GM11168 (cell line): ENCODE data around the gene KCNAB3.

ENCODE experiments used
- in situ Hi-C: fragments of 300-500 bp; cut with MboI; formaldehyde crosslinking; loops from one replicate; pipeline ENCODE4 v1.12.0; 2022; ENCODE audit warnings: low sequenced_read_pairs; ENCODE audit not compliant: unreplicated experiment

Gene KCNAB3

DNA sequence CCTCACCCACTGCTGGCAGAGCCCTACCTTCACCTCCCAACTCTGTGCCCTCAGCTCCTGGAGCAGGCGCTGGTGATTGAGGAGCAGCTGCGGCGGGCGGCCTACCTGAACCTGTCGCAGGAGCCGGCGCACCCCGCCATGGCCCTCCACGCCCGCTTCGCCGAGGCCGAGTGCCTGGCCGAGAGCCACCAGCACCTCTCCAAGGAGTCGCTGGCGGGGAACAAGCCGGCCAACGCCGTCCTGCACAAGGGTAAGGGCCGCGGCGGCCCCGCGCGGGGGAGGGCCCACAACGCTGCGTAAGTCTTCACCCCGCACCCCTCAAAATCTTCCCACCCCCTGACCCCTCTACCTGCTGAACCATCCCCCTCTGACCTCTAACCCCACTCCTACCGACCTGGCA is 20.6 kb downstream of the KCNAB3 start:
- in situ Hi-C loops: loop anchor here (5.0 kb wide), 1 partner anchor 78 kb away; no protein-coding TSS in a partner anchor

DNA sequence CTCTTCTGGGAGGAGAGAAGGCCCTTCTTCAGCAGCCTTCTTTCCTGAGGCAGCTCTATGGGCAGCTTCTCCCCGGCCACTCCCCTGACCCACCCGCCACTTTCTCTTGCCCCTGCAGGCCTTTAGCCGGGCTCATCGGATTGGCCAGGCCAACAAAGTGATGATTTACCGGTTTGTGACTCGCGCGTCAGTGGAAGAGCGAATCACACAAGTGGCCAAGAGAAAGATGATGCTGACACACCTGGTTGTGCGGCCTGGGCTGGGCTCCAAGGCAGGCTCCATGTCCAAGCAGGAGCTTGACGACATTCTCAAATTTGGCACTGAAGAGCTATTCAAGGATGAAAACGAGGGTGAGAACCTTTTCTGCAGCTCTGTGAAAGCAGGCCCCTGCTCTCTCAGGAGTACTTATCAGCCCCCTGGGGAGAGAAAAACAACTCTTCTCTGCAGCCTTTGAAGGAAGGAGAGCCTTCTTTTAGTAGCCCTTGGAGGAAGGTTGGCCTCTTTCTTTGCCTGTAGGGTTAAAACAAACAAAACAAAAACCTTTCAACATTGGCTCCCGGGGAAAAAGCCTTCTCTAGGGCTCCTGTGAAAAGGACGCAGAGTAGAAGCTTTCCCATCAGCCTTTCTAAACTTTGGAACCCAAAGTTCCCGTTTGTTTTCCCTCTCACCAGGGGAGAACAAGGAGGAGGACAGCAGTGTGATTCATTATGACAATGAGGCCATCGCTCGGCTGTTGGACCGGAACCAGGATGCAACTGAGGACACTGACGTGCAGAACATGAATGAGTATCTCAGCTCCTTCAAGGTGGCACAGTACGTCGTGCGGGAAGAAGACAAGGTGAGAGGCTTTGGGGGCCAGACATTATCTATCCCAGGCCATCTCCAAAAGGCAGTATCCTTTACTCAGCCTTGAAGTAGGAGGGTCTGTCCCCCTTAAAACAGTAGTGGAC is 26.2 kb downstream of the KCNAB3 start:
- in situ Hi-C loops: no loop called here

DNA sequence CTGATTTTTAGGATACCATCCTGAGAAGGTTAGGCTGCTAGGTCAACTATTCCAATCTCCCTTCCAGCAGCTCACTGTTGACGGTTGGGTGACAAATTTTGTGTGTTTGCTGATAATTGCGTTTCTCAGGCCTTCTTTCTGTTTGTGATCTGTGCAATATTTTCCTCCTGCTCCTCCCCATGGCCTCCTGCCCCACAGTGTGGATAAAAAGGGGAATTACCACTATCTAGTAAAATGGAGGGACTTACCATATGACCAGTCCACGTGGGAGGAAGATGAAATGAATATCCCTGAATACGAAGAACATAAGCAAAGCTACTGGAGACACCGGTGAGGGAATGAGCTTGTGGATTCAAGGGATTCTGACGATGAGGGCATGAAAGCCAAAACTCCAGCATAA is 31.9 kb downstream of the KCNAB3 start:
- in situ Hi-C loops: no loop called here

DNA sequence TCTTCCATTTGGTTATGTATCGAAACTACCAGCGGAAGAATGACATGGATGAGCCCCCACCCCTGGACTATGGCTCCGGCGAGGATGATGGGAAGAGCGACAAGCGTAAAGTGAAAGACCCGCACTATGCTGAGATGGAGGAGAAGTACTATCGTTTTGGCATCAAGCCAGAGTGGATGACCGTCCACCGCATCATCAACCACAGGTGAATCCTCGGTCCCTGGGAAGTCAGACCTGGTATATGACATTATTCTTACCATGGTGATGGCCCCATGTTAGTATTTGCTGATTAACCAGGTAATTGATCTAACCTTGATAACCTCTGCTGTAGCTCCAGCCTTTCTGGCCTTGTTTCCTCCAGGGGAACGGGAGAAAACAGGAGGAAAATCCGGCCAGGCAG is 32.6 kb downstream of the KCNAB3 start:
- in situ Hi-C loops: no loop called here

DNA sequence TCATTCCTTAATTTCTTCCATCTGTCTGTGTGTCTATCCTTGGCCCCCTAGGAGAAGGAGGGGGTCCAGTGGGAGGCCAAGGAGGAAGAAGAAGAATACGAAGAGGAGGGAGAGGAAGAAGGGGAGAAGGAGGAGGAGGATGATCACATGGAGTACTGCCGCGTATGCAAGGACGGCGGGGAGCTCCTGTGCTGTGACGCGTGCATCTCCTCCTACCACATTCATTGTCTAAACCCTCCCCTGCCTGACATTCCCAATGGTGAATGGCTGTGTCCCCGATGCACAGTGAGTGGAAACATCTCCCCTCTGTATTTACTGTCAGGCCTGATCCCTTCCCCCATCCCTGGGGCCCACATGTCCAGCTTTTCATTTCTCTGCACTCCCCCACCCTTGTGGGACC is 34.8 kb downstream of the KCNAB3 start:
- in situ Hi-C loops: no loop called here

DNA sequence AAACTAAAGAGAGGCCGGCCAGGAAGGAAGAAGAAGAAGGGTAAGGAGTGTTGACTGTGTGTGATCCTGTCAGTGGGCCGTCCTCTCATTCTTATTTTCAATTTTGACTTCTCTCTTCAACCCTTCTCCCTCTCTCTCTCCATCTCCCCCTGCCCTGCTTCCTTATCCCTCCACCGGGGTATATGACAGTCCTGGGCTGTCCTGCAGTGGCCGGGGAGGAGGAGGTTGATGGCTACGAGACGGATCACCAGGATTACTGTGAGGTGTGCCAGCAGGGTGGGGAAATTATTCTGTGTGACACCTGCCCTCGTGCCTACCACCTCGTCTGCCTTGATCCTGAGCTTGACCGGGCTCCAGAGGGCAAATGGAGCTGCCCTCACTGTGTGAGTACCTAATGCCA is 35.4 kb downstream of the KCNAB3 start:
- in situ Hi-C loops: no loop called here

DNA sequence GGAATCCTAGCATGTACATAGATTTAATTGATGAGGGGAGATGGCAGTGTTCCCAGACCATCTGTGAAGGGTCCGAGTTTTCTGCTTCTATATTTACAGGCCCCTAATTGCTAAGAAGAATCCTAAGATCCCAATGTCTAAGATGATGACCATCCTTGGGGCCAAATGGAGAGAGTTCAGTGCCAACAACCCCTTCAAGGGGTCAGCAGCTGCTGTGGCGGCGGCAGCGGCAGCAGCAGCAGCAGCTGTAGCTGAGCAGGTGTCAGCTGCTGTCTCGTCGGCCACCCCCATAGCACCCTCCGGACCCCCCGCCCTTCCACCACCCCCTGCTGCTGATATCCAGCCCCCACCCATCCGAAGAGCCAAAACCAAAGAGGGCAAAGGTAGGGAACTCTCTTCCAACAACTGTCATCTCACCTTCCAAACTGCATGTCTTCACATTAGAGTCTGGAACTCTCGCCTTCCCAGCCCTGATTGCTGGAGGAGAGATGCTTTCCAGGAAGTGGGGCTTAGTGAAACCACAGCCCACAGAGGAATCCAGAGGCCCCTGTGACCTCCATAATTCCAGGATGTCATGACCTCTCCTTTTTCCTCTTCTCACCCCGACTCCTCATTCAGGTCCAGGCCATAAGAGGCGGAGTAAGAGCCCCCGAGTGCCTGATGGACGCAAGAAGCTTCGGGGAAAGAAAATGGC is 36.3 kb downstream of the KCNAB3 start:
- in situ Hi-C loops: no loop called here

DNA sequence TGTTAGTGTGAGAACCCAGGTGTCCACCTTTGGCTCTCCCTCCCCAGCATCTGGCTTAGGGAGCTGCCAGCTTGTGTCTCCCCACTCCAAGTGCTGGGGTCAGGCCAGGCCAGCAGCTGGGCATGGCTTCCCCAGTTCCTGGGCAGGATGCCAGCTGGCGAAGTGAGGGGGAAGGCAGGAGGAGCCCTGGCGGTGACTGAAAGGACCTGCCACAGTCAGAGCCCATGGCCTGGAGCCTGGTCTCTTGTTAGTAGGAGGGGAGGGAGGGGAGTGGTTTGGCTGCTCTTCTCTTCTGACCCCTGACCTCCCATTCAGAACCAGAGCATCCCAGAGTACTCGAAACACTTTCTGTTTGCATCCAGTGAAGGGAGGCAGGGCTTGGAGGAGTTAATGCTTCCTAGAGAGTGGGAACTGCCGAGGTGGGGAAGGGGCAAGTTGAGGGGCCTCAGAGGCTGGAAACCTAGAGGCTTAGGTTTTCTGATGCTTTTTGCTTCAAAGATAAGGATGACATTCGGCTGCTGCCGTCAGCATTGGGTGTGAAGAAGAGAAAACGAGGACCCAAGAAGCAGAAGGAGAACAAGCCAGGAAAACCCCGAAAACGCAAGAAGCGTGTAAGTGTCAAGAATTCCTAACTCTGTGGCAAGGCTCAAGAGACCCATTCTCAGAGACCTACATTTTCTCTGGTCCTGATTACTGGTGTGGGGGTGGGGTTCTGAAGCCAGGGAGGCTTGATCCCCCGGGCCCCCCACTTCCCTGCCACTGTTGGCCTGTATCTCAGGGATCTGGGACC is 40.3 kb downstream of the KCNAB3 start:
- in situ Hi-C loops: no loop called here

DNA sequence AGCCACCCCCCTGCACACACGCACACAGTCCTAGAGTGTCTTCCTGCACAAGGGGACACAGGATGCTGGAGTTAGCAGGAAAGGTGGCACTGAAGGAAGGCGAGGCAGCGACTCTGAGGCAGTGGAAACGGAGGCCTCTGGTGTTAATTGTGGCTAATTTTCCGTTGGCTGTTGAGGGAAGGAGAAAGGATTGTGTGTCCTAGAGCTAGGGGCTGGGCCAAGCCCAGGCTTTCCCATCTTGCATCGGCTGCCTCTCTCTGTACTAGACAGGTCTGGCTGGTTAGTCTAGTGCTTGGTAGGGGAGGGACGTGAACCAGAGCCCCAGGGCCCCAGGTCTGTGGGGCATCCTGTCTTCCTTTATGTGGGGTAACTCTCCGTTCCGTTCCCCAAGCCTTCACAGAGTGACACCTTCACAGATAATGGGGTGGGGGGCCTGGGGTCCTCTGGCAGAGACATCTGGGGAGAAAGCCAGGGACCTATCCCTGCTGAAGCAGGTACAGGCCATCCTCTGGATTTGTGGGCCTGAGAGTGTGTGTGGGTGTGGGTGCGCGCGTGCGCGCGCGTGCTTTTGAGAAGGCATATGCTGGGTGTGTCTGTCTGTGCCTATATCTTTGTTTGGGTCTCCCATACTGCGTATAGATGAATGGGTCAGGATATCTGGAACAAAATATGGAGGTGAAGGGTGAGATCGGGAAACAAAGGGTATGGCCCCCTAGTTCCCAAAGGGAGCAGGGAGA is 41.3 kb downstream of the KCNAB3 start, which contains the start of gene CHD3:
Gene CHD3, plus strand, starts transcription at position 606 of the 737 bp plus-strand sequence. CDS start 212 bp downstream, outside the sequence.
- in situ Hi-C loops: no loop called here

DNA sequence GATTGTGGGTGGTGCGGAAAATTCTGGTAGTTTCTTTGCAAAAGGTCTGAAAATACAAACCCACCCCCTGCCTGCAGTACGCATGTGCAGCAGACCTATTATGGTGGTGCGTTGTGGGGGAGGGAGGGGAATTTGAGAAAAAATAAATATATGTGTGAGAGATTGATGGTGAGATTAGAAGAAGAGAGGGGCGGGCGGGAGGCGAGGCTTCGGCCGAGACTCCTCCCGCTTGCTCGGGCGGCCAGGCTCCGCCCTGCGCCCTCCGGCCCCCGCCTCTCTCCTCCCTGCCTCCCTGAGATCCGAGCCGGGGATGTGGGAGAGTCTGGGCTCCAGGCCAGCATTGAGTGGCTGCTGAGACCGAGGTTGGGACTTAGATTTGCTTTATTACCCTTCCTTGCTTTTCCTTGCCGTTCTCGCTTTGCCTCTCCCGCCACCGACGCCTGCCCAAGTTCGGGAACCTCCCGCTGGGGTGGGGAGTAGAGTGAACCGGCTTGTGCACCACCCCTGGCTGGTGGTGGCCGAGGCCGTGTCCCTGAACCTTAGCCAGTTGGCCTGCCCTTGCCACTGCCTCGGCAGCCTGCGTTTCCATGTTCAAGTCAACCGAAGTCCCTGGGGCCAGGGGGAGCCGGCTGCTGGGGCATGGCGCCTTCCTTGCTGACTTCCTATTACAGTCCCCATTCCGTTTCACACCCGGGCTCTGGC is 42.0 kb downstream of the KCNAB3 start:
- in situ Hi-C loops: no loop called here

DNA sequence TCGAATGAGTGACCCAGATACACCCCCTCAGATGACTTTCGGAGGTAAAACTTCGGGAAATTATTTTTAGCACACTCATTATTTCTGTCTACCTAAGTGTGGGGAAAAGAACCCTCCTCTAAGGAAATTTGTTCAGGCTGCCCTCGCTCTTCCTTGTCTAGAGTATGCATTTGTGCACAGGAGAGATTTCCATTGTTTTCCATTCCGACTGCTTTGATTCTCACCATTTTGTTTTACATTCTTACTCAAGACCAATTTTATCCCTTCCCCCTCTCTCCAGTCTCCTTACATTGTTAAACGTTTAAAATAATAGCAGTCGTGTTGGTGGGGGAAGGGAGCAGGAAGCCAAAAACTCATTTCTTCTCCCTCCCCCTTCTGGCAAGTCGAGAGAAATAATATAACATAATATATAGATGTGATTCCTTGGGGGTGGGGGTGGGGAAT is 42.6 kb downstream of the KCNAB3 start:
- in situ Hi-C loops: no loop called here

DNA sequence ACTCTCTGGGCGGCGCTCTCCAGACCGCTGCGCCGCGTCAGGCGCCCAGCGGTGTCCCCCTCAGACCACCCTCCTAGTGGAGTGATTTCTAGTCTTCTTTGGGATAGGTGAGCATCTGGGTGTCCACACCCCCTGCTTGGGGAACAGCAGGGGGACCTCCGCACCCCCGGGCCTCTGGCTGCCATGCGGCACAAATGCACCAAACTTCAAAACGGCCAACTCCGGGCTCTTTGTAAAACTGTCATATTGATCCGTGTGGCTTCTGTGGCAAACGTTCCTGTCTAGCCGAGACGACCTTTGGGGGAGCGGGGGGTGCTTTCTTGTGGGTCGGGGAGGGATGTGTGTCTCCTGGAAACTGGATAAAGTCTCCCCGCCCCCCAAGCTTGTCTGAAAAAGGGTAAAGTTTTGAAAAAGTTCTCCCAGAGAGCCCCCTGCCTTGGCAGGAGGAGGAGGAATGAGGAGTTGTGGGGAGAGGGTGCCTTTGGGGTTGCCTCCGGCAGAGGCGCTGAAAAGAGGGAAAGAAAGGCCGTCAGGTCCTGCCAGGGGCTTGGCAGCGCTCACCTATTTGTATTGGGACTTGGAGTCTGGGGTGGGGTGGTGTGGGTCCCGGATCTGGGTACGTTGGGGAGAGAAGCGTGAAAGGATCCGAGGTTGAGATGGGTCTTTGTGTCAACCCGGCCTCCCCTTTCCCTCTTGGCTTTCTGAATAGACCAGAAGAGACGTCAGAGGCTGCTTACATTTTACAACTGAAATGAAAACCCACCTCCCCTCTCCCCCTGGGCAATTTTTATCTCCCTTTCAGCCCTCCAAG is 43.2 kb downstream of the KCNAB3 start:
- in situ Hi-C loops: no loop called here

DNA sequence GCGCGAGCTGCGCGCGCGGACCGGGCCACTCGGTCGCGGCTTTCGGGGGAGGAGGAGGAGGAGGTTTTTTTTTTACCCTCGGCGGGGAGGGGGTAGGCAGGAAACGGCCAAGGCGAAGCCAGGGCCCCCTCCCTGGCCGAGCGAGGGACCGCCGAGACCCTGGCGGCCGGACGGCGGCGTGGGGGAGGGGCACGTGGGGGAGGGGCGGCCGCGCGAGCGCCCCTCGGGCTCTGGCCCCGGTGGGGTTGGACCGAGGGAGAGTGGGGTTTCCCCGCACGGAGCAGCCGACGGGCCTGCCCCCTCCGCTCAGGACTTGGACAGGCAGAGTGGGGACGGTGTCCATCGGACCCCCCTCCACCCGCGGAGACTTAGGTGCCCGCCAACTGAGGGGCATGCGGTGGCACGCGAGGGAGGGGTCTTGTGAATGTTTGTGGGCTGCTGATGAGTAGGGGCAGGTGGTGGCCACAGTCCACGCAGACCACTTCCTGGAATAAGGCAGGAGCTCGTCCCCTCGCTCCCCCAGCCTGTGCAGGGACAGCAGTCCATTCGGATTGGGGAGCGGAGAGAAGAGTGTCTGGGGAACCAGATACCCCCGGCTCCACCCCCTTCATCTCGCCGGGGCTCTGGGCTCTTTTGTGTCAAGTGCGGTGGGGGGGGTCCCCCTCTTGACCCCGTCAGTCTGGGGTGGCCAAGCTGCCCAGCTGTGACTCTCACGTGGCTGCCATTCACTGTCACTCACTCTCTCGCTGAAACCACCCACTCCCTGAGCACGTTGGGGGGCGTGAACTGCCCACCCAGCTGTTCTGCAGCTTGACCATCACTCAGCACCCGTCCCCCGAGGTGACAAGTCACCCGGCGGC is 44.1 kb downstream of the KCNAB3 start:
- in situ Hi-C loops: no loop called here

DNA sequence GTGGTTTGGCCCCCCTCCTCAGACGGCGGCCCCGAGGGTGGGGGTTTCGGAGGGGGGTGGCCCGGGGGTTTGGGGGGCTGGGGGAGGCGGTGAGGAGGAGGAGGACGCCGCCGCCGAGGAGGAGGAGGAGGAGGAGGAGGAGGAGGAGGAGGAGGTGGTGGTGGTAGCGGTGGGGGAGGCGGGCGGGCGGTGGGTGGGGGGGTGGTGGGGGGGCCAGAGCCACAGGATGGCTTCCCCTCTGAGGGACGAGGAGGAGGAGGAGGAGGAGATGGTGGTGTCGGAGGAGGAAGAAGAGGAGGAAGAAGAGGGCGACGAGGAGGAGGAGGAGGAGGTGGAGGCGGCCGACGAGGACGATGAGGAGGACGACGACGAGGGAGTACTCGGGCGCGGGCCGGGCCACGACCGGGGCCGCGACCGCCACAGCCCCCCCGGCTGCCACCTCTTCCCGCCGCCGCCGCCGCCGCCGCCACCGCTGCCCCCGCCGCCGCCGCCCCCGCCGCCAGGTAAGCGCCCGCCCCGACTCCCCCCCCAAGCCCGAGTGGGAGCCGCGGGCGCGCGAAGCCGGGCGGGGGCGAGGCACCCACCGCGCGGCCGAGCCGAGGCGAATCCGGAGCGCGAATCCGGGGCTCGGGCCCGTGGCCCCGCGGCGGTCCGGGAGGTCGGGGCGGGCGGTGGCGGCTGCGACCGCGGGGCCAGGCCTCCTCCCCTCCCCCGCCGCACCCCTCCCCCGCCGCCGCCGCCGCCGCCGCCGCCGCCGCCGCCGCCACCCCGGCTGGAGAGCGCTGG is 44.9 kb downstream of the KCNAB3 start:
- in situ Hi-C loops: no loop called here

DNA sequence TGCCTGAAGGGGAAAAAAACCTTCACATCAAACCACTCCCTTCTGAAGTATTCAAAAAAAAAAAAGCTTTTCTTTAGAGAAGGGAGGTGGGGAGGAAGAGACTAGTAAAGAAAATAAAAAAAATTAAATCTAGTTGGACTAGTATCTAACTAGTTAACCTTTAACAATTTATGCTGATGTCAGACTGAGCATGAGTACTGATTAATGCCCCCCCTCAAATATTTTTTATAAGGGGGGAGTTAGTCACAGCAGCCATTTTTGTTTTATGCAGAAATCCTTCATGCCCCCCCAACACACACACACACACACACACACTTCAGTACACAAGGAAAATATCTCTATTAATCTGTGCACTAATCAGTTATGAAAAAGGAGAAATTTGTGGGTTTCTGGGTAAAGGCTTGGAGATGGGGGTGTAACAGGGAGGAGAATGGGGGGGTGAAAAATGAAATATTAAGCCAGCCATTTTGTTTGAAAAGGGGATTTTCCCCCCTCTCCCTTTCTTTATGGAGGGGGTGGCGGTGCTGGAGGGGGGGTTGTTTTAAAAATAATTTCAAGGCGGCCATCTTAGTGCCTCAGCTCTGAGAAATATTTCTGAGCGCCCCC is 45.8 kb downstream of the KCNAB3 start:
- in situ Hi-C loops: no loop called here

DNA sequence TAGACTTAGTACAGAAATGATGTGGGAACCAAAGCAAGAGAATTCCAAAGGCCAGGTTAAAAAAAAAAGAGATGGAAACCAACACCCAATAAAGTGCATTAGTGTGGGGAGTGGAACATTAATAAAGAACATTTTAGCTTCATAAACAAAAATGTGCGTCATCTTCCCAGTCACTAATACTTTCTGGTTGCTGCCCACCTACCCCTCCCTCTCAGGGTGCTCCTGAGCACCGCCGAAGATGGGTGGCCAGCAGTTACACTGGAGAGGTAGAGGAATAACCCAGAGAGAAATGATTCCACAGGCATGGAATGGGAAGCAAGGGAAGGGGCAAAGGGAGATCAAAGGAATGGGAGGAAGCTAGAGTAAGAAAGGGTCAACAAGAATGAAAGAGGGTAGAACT is 47.0 kb downstream of the KCNAB3 start:
- in situ Hi-C loops: no loop called here
